ENCODE measurements around the gene DAO. TPM values are rescaled to one million over a fixed set of nuclear protein-coding genes. Genes with fewer than 3 reads are reported as not detected.

Gene DAO
- polyA plus RNA-seq, 1 donor from 2014 or later = not detected

DNA sequence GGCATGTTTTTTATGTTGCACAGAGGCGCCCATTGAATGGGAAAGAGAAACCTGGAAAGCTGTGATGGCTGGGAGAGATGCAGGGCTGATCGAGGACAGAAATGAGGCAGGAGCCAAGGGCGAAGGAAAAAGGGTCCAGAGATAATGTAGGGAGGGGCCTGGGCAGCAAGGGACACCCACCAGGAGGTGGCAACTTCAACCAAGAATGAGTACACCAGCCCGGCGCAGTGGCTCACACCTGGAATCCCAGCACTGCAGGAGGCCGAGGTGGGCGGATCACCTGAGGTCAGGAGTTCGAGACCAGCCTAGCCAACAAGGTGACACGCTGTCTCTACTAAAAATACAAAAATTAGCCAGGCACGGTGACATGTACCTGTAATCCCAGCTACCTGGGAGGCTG, 26.5 kb upstream of the DAO start:
- Histone ChIP-seq H3K4me2 (ENCODE audit: low read length) (no peak overlapping the region), H3K36me3 (ENCODE audit: insufficient read depth, low read length) (no peaks in the 10 kb centered on the region), H3K9me2 (ENCODE audit: insufficient read depth, low read length) (no peaks in the 10 kb centered on the region), H3F3A (ENCODE audit: insufficient read depth, low read length, poor library complexity, severe bottlenecking) (no peaks in the 10 kb centered on the region), H3K9me3 (ENCODE audit: low read length) (no peaks in the 10 kb centered on the region), H3K27me3 (ENCODE audit: insufficient read depth, low read depth, low read length) (no peaks in the 10 kb centered on the region), H3K4me3 (ENCODE audit: low read length) (no peak overlapping the region), H3K9ac (ENCODE audit: low read length) (no peak overlapping the region), H3K79me2 (replicated peaks; ENCODE audit: insufficient read depth, low read length) (peaks cover 24% of the 10 kb centered on the region), H2AFZ (ENCODE audit: low read depth, low read length) (no peak overlapping the region), H4K20me1 (ENCODE audit: insufficient read depth) (no peaks in the 10 kb centered on the region), H3K27ac (ENCODE audit: low read length) (no peak overlapping the region)
- TF ChIP-seq RAD21 (conservative IDR thresholded peaks at IDR 0.05) (no peak), SMC3 (conservative IDR thresholded peaks at IDR 0.05; ENCODE audit: poor library complexity) (no peak), EZH2 (IDR thresholded peaks at IDR 0.05; ENCODE audit: borderline replicate concordance, insufficient read depth, low read length, poor library complexity, severe bottlenecking) (no peak), EP300 (conservative IDR thresholded peaks at IDR 0.05; ENCODE audit: poor library complexity, severe bottlenecking) (no peak), TAF1 (IDR thresholded peaks at IDR 0.05; ENCODE audit: low read depth) (no peak), POLR2AphosphoS5 (IDR thresholded peaks at IDR 0.05) (no peak), MXI1 (conservative IDR thresholded peaks at IDR 0.05; ENCODE audit: poor library complexity, severe bottlenecking) (no peak)
- TF ChIP-seq, protein P1, sequence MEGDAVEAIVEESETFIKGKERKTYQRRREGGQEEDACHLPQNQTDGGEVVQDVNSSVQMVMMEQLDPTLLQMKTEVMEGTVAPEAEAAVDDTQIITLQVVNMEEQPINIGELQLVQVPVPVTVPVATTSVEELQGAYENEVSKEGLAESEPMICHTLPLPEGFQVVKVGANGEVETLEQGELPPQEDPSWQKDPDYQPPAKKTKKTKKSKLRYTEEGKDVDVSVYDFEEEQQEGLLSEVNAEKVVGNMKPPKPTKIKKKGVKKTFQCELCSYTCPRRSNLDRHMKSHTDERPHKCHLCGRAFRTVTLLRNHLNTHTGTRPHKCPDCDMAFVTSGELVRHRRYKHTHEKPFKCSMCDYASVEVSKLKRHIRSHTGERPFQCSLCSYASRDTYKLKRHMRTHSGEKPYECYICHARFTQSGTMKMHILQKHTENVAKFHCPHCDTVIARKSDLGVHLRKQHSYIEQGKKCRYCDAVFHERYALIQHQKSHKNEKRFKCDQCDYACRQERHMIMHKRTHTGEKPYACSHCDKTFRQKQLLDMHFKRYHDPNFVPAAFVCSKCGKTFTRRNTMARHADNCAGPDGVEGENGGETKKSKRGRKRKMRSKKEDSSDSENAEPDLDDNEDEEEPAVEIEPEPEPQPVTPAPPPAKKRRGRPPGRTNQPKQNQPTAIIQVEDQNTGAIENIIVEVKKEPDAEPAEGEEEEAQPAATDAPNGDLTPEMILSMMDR (IDR thresholded peaks at IDR 0.05; ENCODE audit: poor library complexity, severe bottlenecking) = no peak
- TF ChIP-seq, protein P2, sequence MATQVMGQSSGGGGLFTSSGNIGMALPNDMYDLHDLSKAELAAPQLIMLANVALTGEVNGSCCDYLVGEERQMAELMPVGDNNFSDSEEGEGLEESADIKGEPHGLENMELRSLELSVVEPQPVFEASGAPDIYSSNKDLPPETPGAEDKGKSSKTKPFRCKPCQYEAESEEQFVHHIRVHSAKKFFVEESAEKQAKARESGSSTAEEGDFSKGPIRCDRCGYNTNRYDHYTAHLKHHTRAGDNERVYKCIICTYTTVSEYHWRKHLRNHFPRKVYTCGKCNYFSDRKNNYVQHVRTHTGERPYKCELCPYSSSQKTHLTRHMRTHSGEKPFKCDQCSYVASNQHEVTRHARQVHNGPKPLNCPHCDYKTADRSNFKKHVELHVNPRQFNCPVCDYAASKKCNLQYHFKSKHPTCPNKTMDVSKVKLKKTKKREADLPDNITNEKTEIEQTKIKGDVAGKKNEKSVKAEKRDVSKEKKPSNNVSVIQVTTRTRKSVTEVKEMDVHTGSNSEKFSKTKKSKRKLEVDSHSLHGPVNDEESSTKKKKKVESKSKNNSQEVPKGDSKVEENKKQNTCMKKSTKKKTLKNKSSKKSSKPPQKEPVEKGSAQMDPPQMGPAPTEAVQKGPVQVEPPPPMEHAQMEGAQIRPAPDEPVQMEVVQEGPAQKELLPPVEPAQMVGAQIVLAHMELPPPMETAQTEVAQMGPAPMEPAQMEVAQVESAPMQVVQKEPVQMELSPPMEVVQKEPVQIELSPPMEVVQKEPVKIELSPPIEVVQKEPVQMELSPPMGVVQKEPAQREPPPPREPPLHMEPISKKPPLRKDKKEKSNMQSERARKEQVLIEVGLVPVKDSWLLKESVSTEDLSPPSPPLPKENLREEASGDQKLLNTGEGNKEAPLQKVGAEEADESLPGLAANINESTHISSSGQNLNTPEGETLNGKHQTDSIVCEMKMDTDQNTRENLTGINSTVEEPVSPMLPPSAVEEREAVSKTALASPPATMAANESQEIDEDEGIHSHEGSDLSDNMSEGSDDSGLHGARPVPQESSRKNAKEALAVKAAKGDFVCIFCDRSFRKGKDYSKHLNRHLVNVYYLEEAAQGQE (IDR thresholded peaks at IDR 0.05; ENCODE audit: borderline replicate concordance) = no peak

DNA sequence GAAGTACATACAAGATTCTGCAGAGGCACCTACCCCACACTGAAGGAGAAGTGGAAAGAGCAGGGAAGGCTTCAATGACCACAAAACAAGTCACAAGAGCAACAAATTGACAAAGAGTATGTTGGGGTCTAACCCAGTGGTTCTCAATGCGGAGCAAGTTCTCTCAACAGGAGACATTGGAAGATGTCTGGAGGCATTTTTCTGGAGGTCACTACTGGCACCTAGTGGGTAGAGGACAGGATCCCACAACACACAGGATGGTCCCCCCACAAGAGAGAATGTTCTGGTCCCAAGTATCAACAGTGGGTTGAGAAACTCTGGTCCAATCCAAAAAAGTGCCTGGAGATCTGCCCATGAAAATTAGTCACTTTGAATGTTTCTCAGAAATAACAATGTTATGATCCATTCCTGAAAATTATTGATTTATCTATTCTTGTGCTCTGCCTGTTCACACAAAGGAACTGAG, 25.9 kb upstream of the DAO start:
- TF ChIP-seq RAD21 (conservative IDR thresholded peaks at IDR 0.05) (no peak), POLR2AphosphoS5 (IDR thresholded peaks at IDR 0.05) (no peak), SMC3 (conservative IDR thresholded peaks at IDR 0.05; ENCODE audit: poor library complexity) (no peak), TAF1 (IDR thresholded peaks at IDR 0.05; ENCODE audit: low read depth) (no peak), EZH2 (IDR thresholded peaks at IDR 0.05; ENCODE audit: borderline replicate concordance, insufficient read depth, low read length, poor library complexity, severe bottlenecking) (no peak), EP300 (conservative IDR thresholded peaks at IDR 0.05; ENCODE audit: poor library complexity, severe bottlenecking) (no peak), MXI1 (conservative IDR thresholded peaks at IDR 0.05; ENCODE audit: poor library complexity, severe bottlenecking) (no peak)
- TF ChIP-seq, protein P2 (IDR thresholded peaks at IDR 0.05; ENCODE audit: borderline replicate concordance) = no peak
- TF ChIP-seq, protein P1 (IDR thresholded peaks at IDR 0.05; ENCODE audit: poor library complexity, severe bottlenecking) = no peak
- Histone ChIP-seq H2AFZ (ENCODE audit: low read depth, low read length) (no peak overlapping the region), H3K9ac (ENCODE audit: low read length) (no peak overlapping the region), H3K27ac (ENCODE audit: low read length) (no peak overlapping the region), H4K20me1 (ENCODE audit: insufficient read depth) (no peaks in the 10 kb centered on the region), H3K36me3 (ENCODE audit: insufficient read depth, low read length) (no peaks in the 10 kb centered on the region), H3F3A (ENCODE audit: insufficient read depth, low read length, poor library complexity, severe bottlenecking) (no peaks in the 10 kb centered on the region), H3K4me2 (ENCODE audit: low read length) (no peak overlapping the region), H3K9me2 (ENCODE audit: insufficient read depth, low read length) (no peaks in the 10 kb centered on the region), H3K79me2 (replicated peaks; ENCODE audit: insufficient read depth, low read length) (peaks cover 24% of the 10 kb centered on the region), H3K9me3 (ENCODE audit: low read length) (no peaks in the 10 kb centered on the region), H3K4me3 (ENCODE audit: low read length) (no peak overlapping the region), H3K27me3 (ENCODE audit: insufficient read depth, low read depth, low read length) (no peaks in the 10 kb centered on the region)

All from neural cell (in vitro differentiated cells).